ENCODE data around the gene WNT11.

Gene WNT11

DNA sequence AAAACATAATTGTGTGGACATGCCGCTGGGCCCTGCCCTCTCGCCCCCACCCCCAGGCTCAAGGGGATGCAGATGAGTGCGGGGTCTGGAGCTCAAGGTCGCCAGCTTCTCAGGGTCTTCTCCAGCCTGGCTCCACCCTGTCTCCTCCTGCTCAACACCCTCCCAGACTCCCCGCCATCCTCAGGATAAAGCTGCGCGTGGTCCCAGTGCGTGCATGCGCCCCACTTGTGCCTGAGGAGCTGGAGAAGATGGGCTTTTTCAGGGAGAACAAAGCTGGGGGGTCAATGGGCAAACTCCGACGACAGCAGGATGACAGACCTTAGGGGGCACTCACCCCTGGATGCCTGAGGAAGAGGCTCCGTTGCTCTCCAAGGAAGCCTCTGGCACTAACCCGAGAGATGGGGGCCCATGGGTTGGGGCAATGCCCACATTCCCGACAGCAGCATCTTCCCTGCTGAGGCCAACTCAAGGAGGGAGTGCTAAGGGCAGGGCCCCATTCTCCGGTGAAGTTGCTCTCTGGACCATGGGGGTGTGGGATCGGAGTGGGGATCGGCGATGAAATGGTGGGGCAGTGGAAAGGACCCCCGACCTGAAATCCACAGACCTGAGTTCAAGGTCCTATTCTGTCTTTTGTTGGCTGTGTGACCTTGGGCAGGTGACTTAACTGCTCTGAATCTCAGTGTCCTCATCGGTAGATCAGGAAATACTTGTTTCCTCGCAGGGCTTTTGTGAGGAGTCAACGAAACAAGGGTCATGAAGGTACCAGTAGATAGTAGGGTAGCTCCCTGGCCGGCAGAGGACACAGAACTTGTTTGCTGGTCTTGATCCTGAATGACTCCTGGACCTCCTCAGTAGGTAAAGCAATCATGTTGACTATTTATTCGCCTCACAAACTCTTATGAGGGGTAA lies 47.7 kb downstream of the WNT11 start:
- TF ChIP-seq, protein P1, sequence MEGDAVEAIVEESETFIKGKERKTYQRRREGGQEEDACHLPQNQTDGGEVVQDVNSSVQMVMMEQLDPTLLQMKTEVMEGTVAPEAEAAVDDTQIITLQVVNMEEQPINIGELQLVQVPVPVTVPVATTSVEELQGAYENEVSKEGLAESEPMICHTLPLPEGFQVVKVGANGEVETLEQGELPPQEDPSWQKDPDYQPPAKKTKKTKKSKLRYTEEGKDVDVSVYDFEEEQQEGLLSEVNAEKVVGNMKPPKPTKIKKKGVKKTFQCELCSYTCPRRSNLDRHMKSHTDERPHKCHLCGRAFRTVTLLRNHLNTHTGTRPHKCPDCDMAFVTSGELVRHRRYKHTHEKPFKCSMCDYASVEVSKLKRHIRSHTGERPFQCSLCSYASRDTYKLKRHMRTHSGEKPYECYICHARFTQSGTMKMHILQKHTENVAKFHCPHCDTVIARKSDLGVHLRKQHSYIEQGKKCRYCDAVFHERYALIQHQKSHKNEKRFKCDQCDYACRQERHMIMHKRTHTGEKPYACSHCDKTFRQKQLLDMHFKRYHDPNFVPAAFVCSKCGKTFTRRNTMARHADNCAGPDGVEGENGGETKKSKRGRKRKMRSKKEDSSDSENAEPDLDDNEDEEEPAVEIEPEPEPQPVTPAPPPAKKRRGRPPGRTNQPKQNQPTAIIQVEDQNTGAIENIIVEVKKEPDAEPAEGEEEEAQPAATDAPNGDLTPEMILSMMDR (IDR thresholded peaks at IDR 0.05; ENCODE audit: low read depth, low read length), result no peak
- H3K4me3 ChIP-seq (replicated peaks in 1 of 2; ENCODE audit: low read depth in 2 of 2, low read length in 2 of 2), result no peak overlapping the region
- no peak for DNase-seq (ENCODE audit: low read depth in 2 of 2)

DNA sequence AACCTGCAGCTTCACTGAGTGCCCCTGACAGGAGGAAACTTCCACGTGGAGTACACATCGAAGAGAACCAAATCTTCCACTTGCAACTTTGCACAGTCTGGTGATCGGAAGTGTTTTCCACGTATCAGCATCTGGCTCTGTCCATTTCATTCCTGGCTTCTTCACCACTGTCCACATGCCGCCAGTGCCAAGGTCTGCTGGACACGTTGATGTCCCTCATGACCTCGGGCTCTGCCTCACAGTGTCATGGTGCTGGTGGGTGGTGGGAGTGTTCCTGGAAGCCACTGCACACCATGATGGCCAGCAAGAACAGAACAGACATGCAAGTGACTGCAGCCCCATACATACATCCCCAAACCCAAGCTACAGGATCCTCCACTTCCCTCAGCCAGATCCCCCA lies 48.4 kb downstream of the WNT11 start:
- H3K4me3 ChIP-seq (replicated peaks in 1 of 2; ENCODE audit: low read depth in 2 of 2, low read length in 2 of 2), result no peak overlapping the region
- DNase-seq (ENCODE audit: low read depth in 2 of 2), result no peak
- TF ChIP-seq, protein P1 (IDR thresholded peaks at IDR 0.05; ENCODE audit: low read depth, low read length), result no peak

DNA sequence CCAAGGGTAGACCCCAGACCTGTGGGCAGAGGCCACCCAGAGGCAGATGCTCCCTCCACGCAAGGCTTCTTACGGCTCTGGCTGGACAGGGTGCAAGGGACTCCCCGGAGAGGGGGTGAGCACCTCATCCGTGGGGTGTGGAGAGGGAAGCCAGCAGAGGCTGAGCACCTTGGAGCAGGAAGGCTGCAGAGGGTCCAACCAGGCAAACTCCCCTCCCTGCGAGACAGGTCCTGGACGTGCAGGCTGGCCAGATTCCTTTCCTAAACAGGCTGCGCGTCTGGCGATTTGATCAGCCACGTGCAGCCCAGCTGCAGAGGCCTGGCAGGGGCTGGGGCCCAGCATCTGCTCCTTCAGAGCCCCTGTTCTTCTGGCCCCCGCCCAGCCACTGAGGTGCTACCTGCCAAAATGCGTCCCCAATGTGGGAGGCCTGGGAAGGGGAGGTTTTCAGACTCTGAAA lies 49.3 kb downstream of the WNT11 start:
- no peak overlapping the region for H3K4me3 ChIP-seq (replicated peaks in 1 of 2; ENCODE audit: low read depth in 2 of 2, low read length in 2 of 2)
- no peak for DNase-seq (ENCODE audit: low read depth in 2 of 2)
- TF ChIP-seq, protein P1 (IDR thresholded peaks at IDR 0.05; ENCODE audit: low read depth, low read length), result no peak

DNA sequence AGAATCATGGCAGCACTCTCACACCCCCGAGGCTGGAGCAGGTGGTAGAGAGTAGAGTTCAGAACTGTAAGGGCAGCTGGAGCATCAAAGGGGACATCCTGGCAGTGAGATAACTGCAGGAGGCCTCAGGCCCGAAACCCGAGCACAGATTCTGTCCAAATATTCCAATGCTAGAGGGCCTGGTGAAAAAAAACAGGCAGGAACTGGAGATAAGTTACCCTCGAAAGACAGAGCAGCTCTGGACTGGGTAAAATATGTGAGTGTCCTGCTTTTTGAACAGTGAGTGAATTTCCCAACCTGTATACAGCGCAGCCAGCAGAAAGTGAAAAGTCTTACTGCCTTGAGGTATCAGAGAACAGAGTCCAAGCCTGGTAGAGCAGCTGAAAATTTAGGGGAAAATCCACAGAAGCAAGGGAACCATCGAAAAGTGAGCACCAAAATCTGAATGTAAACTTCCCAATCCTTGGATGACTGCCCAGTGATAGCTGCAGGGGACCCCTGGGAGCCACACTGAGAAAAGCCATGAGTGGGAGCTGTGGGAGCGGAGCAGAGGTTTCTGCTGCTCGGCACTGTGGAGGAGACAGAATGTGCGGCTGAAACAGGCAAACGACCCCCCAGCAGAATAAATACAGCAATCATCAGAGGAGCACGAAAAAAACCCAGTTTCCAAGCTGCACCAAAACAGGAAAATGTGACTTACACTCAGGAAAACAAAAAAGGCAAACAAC lies 50.6 kb downstream of the WNT11 start:
- DNase-seq (ENCODE audit: low read depth in 2 of 2), result no peak
- no peak overlapping the region for H3K4me3 ChIP-seq (replicated peaks in 1 of 2; ENCODE audit: low read depth in 2 of 2, low read length in 2 of 2)
- TF ChIP-seq, protein P1 (IDR thresholded peaks at IDR 0.05; ENCODE audit: low read depth, low read length), result no peak

DNA sequence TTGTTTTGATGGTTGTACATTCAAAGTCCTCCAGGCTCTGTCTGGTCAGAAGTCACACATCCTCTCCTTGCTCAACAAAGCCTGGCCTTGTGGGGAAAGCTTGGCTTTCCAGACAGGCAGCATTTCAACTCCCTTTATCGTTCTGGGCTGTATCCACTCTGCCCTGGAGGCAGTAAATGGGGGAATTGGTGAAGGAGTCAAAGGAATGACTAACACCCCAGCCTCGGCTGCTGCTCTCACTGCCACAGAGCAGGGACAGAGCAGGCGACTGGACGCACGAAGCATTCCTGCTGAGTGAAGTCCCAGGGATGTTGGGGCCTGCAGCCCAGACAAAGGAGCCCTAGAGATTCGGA lies 52.8 kb downstream of the WNT11 start:
- peak in 1 of 2 donors; percentile 48 for DNase-seq (ENCODE audit: low read depth in 2 of 2)
- no peak overlapping the region for H3K4me3 ChIP-seq (replicated peaks in 1 of 2; ENCODE audit: low read depth in 2 of 2, low read length in 2 of 2)
- TF ChIP-seq, protein P1 (IDR thresholded peaks at IDR 0.05; ENCODE audit: low read depth, low read length), result no peak

DNA sequence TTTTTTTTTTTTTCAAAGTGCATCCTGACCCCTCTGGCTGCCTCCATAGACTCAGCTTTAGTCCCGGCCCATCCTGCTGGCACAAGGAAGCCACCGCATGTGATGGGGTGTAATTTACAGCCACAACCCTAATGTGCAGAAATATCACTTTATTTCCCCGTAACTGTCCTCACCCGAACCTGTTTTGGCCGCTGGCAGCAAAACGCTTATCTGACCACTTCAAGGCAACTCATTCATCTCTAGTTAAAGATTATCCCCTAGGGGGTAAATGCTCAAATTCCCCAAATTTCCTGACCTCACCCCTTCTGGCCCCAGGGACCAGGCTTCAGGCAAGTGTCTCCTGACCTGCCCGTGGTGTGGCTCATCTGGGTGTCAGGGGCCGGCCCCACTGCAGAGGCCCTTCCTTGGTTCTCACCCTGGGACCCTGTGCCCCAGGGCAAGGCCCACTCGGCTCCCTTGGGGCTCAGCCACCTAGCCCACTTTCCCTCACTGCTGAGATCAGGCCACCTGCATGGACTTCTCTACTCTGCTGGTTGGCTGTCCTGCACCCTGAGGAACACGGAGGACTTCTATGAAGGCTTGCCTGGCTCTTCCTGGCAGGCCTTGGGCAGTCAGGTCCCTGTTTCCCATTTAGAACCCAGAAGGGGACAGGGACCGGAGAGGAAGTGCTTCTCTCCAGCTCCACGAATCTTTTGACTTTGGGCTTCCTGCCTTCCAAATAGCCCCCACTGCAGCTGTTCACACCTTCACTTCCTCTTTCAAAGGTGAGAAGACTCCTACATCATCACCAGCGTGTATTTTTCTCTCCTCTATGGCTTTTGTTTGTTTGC lies 53.3 kb downstream of the WNT11 start:
- peak overlapping the region; percentile 26 to 50 for H3K4me3 ChIP-seq (replicated peaks in 1 of 2; ENCODE audit: low read depth in 2 of 2, low read length in 2 of 2)
- TF ChIP-seq, protein P1 (IDR thresholded peaks at IDR 0.05; ENCODE audit: low read depth, low read length), result no peak
- no peak for DNase-seq (ENCODE audit: low read depth in 2 of 2)
